ENCODE measurements around the gene SV2C. TPM values are rescaled to one million over a fixed set of nuclear protein-coding genes. Genes with fewer than 3 reads are reported as not detected.

Gene SV2C
- polyA plus RNA-seq, 1 donor (not counting 4 experiments of a cell fraction or from before 2014, with no cell fraction given) = 0.34 TPM

GRCh38 chr5:76325876-76326491 is 242.8 kb downstream of the SV2C start:
- Histone ChIP-seq H3K27ac (ENCODE audit: control insufficient read depth, insufficient read depth, low read length) (no peak overlapping the region), H3K79me2 (ENCODE audit: control insufficient read depth, insufficient read depth, low read length) (no peaks in the 10 kb centered on the region), H3K4me3 (ENCODE audit: control insufficient read depth in 2 of 3, extremely low read depth in 1 of 3, insufficient read depth in 2 of 3, low read depth in 1 of 3, low read length in 3 of 3) (no peak overlapping the region), H3K27me3 (ENCODE audit: control insufficient read depth, extremely low read depth, insufficient read depth, low read length) (peaks cover 11% of the 10 kb centered on the region), H3K9me1 (ENCODE audit: control insufficient read depth, extremely low read depth, insufficient read depth, low read length) (no peaks in the 10 kb centered on the region), H3K9me3 (ENCODE audit: control insufficient read depth, low read depth, low read length) (no peaks in the 10 kb centered on the region), H4K20me1 (ENCODE audit: control insufficient read depth, extremely low read depth, insufficient read depth, low read length) (no peaks in the 10 kb centered on the region), H3K4me1 (ENCODE audit: control insufficient read depth, extremely low read depth, insufficient read depth, low read length) (no peaks in the 10 kb centered on the region), H3K36me3 (ENCODE audit: control insufficient read depth in 2 of 2, extremely low read depth in 1 of 2, insufficient read depth in 2 of 2, low read length in 2 of 2) (no peaks in the 10 kb centered on the region), H3K9ac (ENCODE audit: control insufficient read depth, extremely low read depth, insufficient read depth, low read length) (no peak overlapping the region), H2AFZ (ENCODE audit: control insufficient read depth, low read length) (no peak overlapping the region), H3K4me2 (ENCODE audit: control insufficient read depth, extremely low read depth, insufficient read depth, low read depth, low read length) (no peak overlapping the region)
- dilution Hi-C loops (cut with MboI; ENCODE audit: extremely low pct_ligation_motif_present, low sequenced_read_pairs) = no loop called here
- FAIRE-seq (no peak), DNase-seq (ENCODE audit: low read depth, low spot score) (no peak)
- TF ChIP-seq EZH2 (IDR thresholded peaks at IDR 0.05; ENCODE audit: low read length) = no peak
- TF ChIP-seq CTCF (optimal IDR thresholded peaks at IDR 0.05 in 1 of 3, IDR thresholded peaks at IDR 0.05 in 1 of 3, conservative IDR thresholded peaks at IDR 0.05 in 1 of 3; ENCODE audit: extremely low read depth in 1 of 3, insufficient read depth in 2 of 3, low read length in 3 of 3) = no peak

- DNase-seq (ENCODE audit: low read depth, low spot score) (no peak), FAIRE-seq (no peak)
Measured at GRCh38 chr5:76326577-76327302, 243.6 kb downstream of the SV2C start.

More at GRCh38 chr5:76326577-76327302, 243.6 kb downstream of the SV2C start:
- dilution Hi-C loops (cut with MboI; ENCODE audit: extremely low pct_ligation_motif_present, low sequenced_read_pairs) = no loop called here
- H3K4me2 ChIP-seq (ENCODE audit: control insufficient read depth, extremely low read depth, insufficient read depth, low read depth, low read length) = no peak overlapping the region
- H3K9me3 ChIP-seq (ENCODE audit: control insufficient read depth, low read depth, low read length) = no peaks in the 10 kb centered on the region
- H4K20me1 ChIP-seq (ENCODE audit: control insufficient read depth, extremely low read depth, insufficient read depth, low read length) = no peaks in the 10 kb centered on the region
- H3K36me3 ChIP-seq (ENCODE audit: control insufficient read depth in 2 of 2, extremely low read depth in 1 of 2, insufficient read depth in 2 of 2, low read length in 2 of 2) = no peaks in the 10 kb centered on the region
- no peak overlapping the region for H3K9ac ChIP-seq (ENCODE audit: control insufficient read depth, extremely low read depth, insufficient read depth, low read length)
- TF ChIP-seq CTCF (optimal IDR thresholded peaks at IDR 0.05 in 1 of 3, IDR thresholded peaks at IDR 0.05 in 1 of 3, conservative IDR thresholded peaks at IDR 0.05 in 1 of 3; ENCODE audit: extremely low read depth in 1 of 3, insufficient read depth in 2 of 3, low read length in 3 of 3) = no peak
- no peak for TF ChIP-seq EZH2 (IDR thresholded peaks at IDR 0.05; ENCODE audit: low read length)
- H3K4me1 ChIP-seq (ENCODE audit: control insufficient read depth, extremely low read depth, insufficient read depth, low read length) = no peaks in the 10 kb centered on the region
- no peak overlapping the region for H2AFZ ChIP-seq (ENCODE audit: control insufficient read depth, low read length)
- H3K79me2 ChIP-seq (ENCODE audit: control insufficient read depth, insufficient read depth, low read length) = no peaks in the 10 kb centered on the region
- H3K4me3 ChIP-seq (ENCODE audit: control insufficient read depth in 2 of 3, extremely low read depth in 1 of 3, insufficient read depth in 2 of 3, low read depth in 1 of 3, low read length in 3 of 3) = no peak overlapping the region
- H3K9me1 ChIP-seq (ENCODE audit: control insufficient read depth, extremely low read depth, insufficient read depth, low read length) = no peaks in the 10 kb centered on the region
- H3K27me3 ChIP-seq (ENCODE audit: control insufficient read depth, extremely low read depth, insufficient read depth, low read length) = peaks cover 11% of the 10 kb centered on the region
- no peak overlapping the region for H3K27ac ChIP-seq (ENCODE audit: control insufficient read depth, insufficient read depth, low read length)

Data from keratinocyte (primary cell).